ACC112 (cell line): ENCODE results near the gene SUMO3.

ENCODE experiments used
- H2AFZ ChIP-seq: fragments of 200-600 bp; sonication (generic); one replicate; pipeline ENCODE4 v1.6.0; 2017; ENCODE audit warnings: antibody characterized with exemption, low read length; ENCODE audit not compliant: unreplicated experiment
- H3K27ac ChIP-seq: fragments of 200-600 bp; sonication (generic); 2 replicates; pipeline ENCODE4 v1.5.1; 2014; ENCODE audit warnings: low read depth, mild to moderate bottlenecking, antibody characterized with exemption, low read length, moderate library complexity
- H3K27me3 ChIP-seq: fragments of 200-600 bp; sonication (generic); 2 replicates; pipeline ENCODE4 v1.6.1; 2014; ENCODE audit warnings: mild to moderate bottlenecking, antibody characterized with exemption, low read length, moderate library complexity, mixed read lengths; ENCODE audit not compliant: insufficient read depth
- H3K36me3 ChIP-seq: fragments of 200-600 bp; sonication (generic); 2 replicates; pipeline ENCODE4 v1.6.1; 2016; ENCODE audit warnings: mild to moderate bottlenecking, antibody characterized with exemption, low read length, moderate library complexity, mixed read lengths; ENCODE audit not compliant: insufficient read depth
- H3K4me1 ChIP-seq: fragments of 200-600 bp; sonication (generic); one replicate; pipeline ENCODE4 v1.6.1; 2016; ENCODE audit warnings: low read length, mixed read lengths; ENCODE audit not compliant: insufficient read depth, unreplicated experiment, control insufficient read depth
- H3K4me3 ChIP-seq: fragments of 200-600 bp; sonication (generic); 2 replicates; pipeline ENCODE4 v1.5.1; 2014; ENCODE audit warnings: mild to moderate bottlenecking, low read depth, low read length
- H3K79me2 ChIP-seq: fragments of 200-600 bp; sonication (generic); one replicate; pipeline ENCODE4 v1.6.0; 2016; ENCODE audit warnings: low read length; ENCODE audit not compliant: control insufficient read depth, unreplicated experiment, insufficient read depth

The SUMO3 gene

GRCh38 chr21:44828362-44829056 lies 10.6 kb upstream of the SUMO3 start:
- Histone ChIP-seq H2AFZ (no peak overlapping the region), H3K4me1 (no peaks in the 10 kb centered on the region), H3K79me2 (no peaks in the 10 kb centered on the region), H3K4me3 (no peak overlapping the region), H3K27me3 (peaks cover 31% of the 10 kb centered on the region), H3K36me3 (no peaks in the 10 kb centered on the region), H3K27ac (no peak overlapping the region)

- Histone ChIP-seq H3K79me2 (no peaks in the 10 kb centered on the region), H2AFZ (no peak overlapping the region), H3K4me1 (no peaks in the 10 kb centered on the region), H3K36me3 (no peaks in the 10 kb centered on the region), H3K4me3 (no peak overlapping the region), H3K27ac (no peak overlapping the region), H3K27me3 (peaks cover 14% of the 10 kb centered on the region)
These were observed 5.4 kb upstream of the SUMO3 start for GRCh38 chr21:44823179-44823660.

- no peaks in the 10 kb centered on the region for H3K36me3 ChIP-seq
- H3K79me2 ChIP-seq: no peaks in the 10 kb centered on the region
- H3K4me1 ChIP-seq: no peaks in the 10 kb centered on the region
- no peak overlapping the region for H3K27ac ChIP-seq
- H3K4me3 ChIP-seq: no peak overlapping the region
- peaks cover 8% of the 10 kb centered on the region for H3K27me3 ChIP-seq
- no peak overlapping the region for H2AFZ ChIP-seq
These were observed 4.8 kb upstream of the SUMO3 start for GRCh38 chr21:44822484-44823178.

GRCh38 chr21:44820851-44821250 lies 3.0 kb upstream of the SUMO3 start:
- H3K79me2 ChIP-seq: peaks cover 16% of the 10 kb centered on the region
- no peak overlapping the region for H3K4me3 ChIP-seq
- no peaks in the 10 kb centered on the region; the same call in 1 of the 2 replicates for H3K27me3 ChIP-seq
- H2AFZ ChIP-seq: no peak overlapping the region
- H3K27ac ChIP-seq: no peak overlapping the region
- H3K4me1 ChIP-seq: peaks cover 7% of the 10 kb centered on the region
- H3K36me3 ChIP-seq: no peaks in the 10 kb centered on the region

GRCh38 chr21:44819283-44820243 lies 1.7 kb upstream of the SUMO3 start:
- Histone ChIP-seq H3K4me1 (peaks cover 19% of the 10 kb centered on the region), H2AFZ (no peak overlapping the region), H3K27ac (no peak overlapping the region), H3K4me3 (no peak overlapping the region), H3K79me2 (peaks cover 29% of the 10 kb centered on the region), H3K27me3 (no peaks in the 10 kb centered on the region), H3K36me3 (no peaks in the 10 kb centered on the region)

GRCh38 chr21:44818640-44819011 lies 764 bp upstream of the SUMO3 start:
- peaks cover 38% of the 10 kb centered on the region for H3K79me2 ChIP-seq
- H3K27me3 ChIP-seq: no peaks in the 10 kb centered on the region
- H3K4me1 ChIP-seq: peaks cover 23% of the 10 kb centered on the region
- H3K27ac ChIP-seq: peak overlapping the region; percentile 56; the same call in 1 of the 2 replicates
- H3K36me3 ChIP-seq: no peaks in the 10 kb centered on the region
- H2AFZ ChIP-seq: peak overlapping the region; percentile 80
- peak overlapping the region; percentile 92 for H3K4me3 ChIP-seq

GRCh38 chr21:44817506-44817880 lies 369 bp downstream of the SUMO3 start:
- H3K27ac ChIP-seq: no peak overlapping the region; the same call in 1 of the 2 replicates
- peaks cover 50% of the 10 kb centered on the region for H3K79me2 ChIP-seq

GRCh38 chr21:44816761-44817505 lies 929 bp downstream of the SUMO3 start:
- H3K79me2 ChIP-seq: peaks cover 55% of the 10 kb centered on the region
- H3K27me3 ChIP-seq: no peaks in the 10 kb centered on the region
- no peak overlapping the region for H2AFZ ChIP-seq
- H3K36me3 ChIP-seq: no peaks in the 10 kb centered on the region
- no peak overlapping the region for H3K27ac ChIP-seq
- peaks cover 23% of the 10 kb centered on the region for H3K4me1 ChIP-seq
- peak overlapping the region; percentile 92 for H3K4me3 ChIP-seq

More at GRCh38 chr21:44817506-44817880, 369 bp downstream of the SUMO3 start:
- H3K4me3 ChIP-seq: peak overlapping the region; percentile 92
- peak overlapping the region; percentile 12 for H2AFZ ChIP-seq
- no peaks in the 10 kb centered on the region for H3K36me3 ChIP-seq
- no peaks in the 10 kb centered on the region for H3K27me3 ChIP-seq
- peaks cover 23% of the 10 kb centered on the region for H3K4me1 ChIP-seq

GRCh38 chr21:44815852-44816628 lies 1.8 kb downstream of the SUMO3 start:
- Histone ChIP-seq H3K27me3 (no peaks in the 10 kb centered on the region), H2AFZ (no peak overlapping the region), H3K79me2 (peaks cover 63% of the 10 kb centered on the region), H3K27ac (no peak overlapping the region), H3K4me1 (peaks cover 23% of the 10 kb centered on the region), H3K36me3 (no peaks in the 10 kb centered on the region), H3K4me3 (peak overlapping the region; percentile 92; the same call in 1 of the 2 replicates)
